Measurements from ENCODE around the gene TNRC6A.

Gene TNRC6A

GRCh38 chr16:24816688-24817087 is 87.2 kb downstream of the TNRC6A start:
- TF ChIP-seq EZH2phosphoT487 (IDR thresholded peaks at IDR 0.05; ENCODE audit: low read depth) (no peak), CTCF (IDR thresholded peaks at IDR 0.05; ENCODE audit: low read depth, low read length) (no peak)
- H3K36me3 ChIP-seq (replicated peaks; ENCODE audit: low read depth, low read length) = peaks cover 63% of the 10 kb centered on the region

GRCh38 chr16:24819462-24820040 is 90.1 kb downstream of the TNRC6A start:
- peaks cover 63% of the 10 kb centered on the region for H3K36me3 ChIP-seq (replicated peaks; ENCODE audit: low read depth, low read length)
- no peak overlapping the region for H3K27ac ChIP-seq (ENCODE audit: low read length)
- no peaks in the 10 kb centered on the region for H3K4me1 ChIP-seq (ENCODE audit: low read length)
- TF ChIP-seq CTCF (IDR thresholded peaks at IDR 0.05; ENCODE audit: low read depth, low read length) = no peak
- H3K4me2 ChIP-seq (ENCODE audit: low read length) = no peak overlapping the region
- H3K27me3 ChIP-seq (ENCODE audit: low read depth, low read length) = no peaks in the 10 kb centered on the region
- no peak overlapping the region for H2AFZ ChIP-seq (ENCODE audit: low read depth, low read length)
- H3K9ac ChIP-seq (ENCODE audit: low read length) = no peak overlapping the region
- H3K9me3 ChIP-seq (ENCODE audit: insufficient read depth, low read length) = no peaks in the 10 kb centered on the region
- no peaks in the 10 kb centered on the region for H3K79me2 ChIP-seq (ENCODE audit: low read length)
- H4K20me1 ChIP-seq (ENCODE audit: insufficient read depth, low read length) = no peaks in the 10 kb centered on the region
- H3K4me3 ChIP-seq (ENCODE audit: low read length) = no peak overlapping the region

More at GRCh38 chr16:24816688-24817087, 87.2 kb downstream of the TNRC6A start:
- Histone ChIP-seq H3K9me3 (ENCODE audit: insufficient read depth, low read length) (no peaks in the 10 kb centered on the region), H4K20me1 (ENCODE audit: insufficient read depth, low read length) (no peaks in the 10 kb centered on the region), H3K4me1 (ENCODE audit: low read length) (no peaks in the 10 kb centered on the region), H3K9ac (ENCODE audit: low read length) (no peak overlapping the region), H3K27ac (ENCODE audit: low read length) (no peak overlapping the region), H2AFZ (ENCODE audit: low read depth, low read length) (no peak overlapping the region), H3K4me3 (ENCODE audit: low read length) (no peak overlapping the region), H3K79me2 (ENCODE audit: low read length) (no peaks in the 10 kb centered on the region), H3K27me3 (ENCODE audit: low read depth, low read length) (no peaks in the 10 kb centered on the region), H3K4me2 (ENCODE audit: low read length) (no peak overlapping the region)

GRCh38 chr16:24820522-24820921 is 91.1 kb downstream of the TNRC6A start:
- no peaks in the 10 kb centered on the region for H4K20me1 ChIP-seq (ENCODE audit: insufficient read depth, low read length)
- no peaks in the 10 kb centered on the region for H3K27me3 ChIP-seq (ENCODE audit: low read depth, low read length)
- no peak overlapping the region for H3K4me2 ChIP-seq (ENCODE audit: low read length)
- TF ChIP-seq EZH2phosphoT487 (IDR thresholded peaks at IDR 0.05; ENCODE audit: low read depth) (no peak), CTCF (IDR thresholded peaks at IDR 0.05; ENCODE audit: low read depth, low read length) (no peak)
- H3K4me1 ChIP-seq (ENCODE audit: low read length) = no peaks in the 10 kb centered on the region
- H2AFZ ChIP-seq (ENCODE audit: low read depth, low read length) = no peak overlapping the region
- no peaks in the 10 kb centered on the region for H3K79me2 ChIP-seq (ENCODE audit: low read length)
- H3K4me3 ChIP-seq (ENCODE audit: low read length) = no peak overlapping the region
- no peak overlapping the region for H3K9ac ChIP-seq (ENCODE audit: low read length)
- H3K9me3 ChIP-seq (ENCODE audit: insufficient read depth, low read length) = no peaks in the 10 kb centered on the region
- H3K27ac ChIP-seq (ENCODE audit: low read length) = no peak overlapping the region
- H3K36me3 ChIP-seq (replicated peaks; ENCODE audit: low read depth, low read length) = peaks cover 56% of the 10 kb centered on the region

- no peak overlapping the region for H3K4me2 ChIP-seq (ENCODE audit: low read length)
- no peak overlapping the region for H3K9ac ChIP-seq (ENCODE audit: low read length)
- H2AFZ ChIP-seq (ENCODE audit: low read depth, low read length) = no peak overlapping the region
- no peaks in the 10 kb centered on the region for H4K20me1 ChIP-seq (ENCODE audit: insufficient read depth, low read length)
- no peaks in the 10 kb centered on the region for H3K4me1 ChIP-seq (ENCODE audit: low read length)
- H3K9me3 ChIP-seq (ENCODE audit: insufficient read depth, low read length) = no peaks in the 10 kb centered on the region
- no peak overlapping the region for H3K27ac ChIP-seq (ENCODE audit: low read length)
- H3K36me3 ChIP-seq (replicated peaks; ENCODE audit: low read depth, low read length) = peaks cover 56% of the 10 kb centered on the region
- no peaks in the 10 kb centered on the region for H3K79me2 ChIP-seq (ENCODE audit: low read length)
- no peak overlapping the region for H3K4me3 ChIP-seq (ENCODE audit: low read length)
- H3K27me3 ChIP-seq (ENCODE audit: low read depth, low read length) = no peaks in the 10 kb centered on the region
- no peak for TF ChIP-seq EZH2phosphoT487 (IDR thresholded peaks at IDR 0.05; ENCODE audit: low read depth)
- TF ChIP-seq CTCF (IDR thresholded peaks at IDR 0.05; ENCODE audit: low read depth, low read length) = no peak
Measured at GRCh38 chr16:24821129-24821528, 91.7 kb downstream of the TNRC6A start.
